HG03064 (cell line): ENCODE results near the gene LCT.
"Not testable (repeated sequence)": the region's sequence is repeated elsewhere in the genome, so short reads cannot be mapped to it uniquely, and the experiment has no call there.

Experiments
- ATAC-seq: cut with Tn5 transposase; IDR thresholded peaks from one replicate; pipeline ENCODE4 v1.9.1; 2021; ENCODE audit warnings: low read depth; ENCODE audit not compliant: unreplicated experiment

The LCT gene

GRCh38 chr2:135798275-135798705, 38.7 kb downstream of the LCT start:
- no peak for ATAC-seq

DNA sequence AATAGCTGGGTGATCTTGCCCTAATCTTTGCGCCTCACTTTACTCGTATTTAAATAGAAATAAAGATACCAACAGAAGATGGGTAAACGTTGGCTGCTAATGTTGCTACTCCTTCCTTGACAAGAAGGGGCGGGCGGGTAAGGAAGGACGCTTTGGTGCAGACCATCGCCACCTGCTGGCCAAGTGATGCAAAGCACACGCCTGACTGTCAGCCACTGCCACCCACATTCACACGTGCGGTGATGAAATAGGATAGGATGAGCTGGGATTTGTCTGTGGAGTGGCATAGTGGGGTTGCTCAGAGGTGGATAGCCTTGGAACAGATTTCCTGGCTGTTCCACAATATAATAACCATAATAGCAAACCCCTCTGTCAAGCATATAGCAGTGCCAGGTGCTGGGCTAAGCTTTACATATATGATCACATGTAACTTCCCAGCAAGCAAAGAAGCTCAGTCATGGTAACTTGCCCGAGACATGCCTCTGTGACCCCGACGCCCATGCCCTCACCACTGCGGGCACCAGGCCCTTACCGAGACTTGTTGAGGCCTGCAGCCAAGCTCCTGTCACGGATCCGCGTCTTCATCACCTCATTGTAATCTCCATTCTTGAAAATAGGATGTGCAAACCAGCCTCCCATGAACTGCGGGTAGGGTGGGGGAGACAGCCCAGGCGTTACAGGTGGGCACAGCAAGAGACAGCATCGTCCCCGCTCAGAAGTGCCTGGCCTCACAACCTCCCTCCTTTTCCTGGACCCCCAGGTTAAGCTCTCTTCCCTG, 39.3 kb downstream of the LCT start:
- ATAC-seq, result no peak

GRCh38 chr2:135796606-135797005, 40.4 kb downstream of the LCT start:
- no peak for ATAC-seq

DNA sequence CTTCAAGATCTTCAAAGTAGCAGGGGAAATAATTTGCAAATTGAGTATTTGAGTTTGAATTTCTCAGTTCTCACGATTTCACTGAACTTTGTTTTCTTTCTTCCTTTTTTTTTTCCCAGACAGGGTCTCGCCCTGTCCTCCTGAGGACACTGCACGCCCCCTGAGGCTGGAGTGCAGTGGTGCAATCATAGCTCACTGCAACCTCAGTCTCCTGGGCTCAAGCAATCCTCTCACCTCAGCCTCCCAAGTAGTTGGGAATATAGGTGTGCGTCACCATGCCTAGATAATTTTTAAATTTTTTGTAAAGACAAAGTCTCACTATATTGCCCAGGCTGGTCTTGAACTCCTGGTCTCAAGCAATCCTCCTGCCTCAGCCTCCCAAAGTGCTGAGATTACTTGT, 41.3 kb downstream of the LCT start:
- ATAC-seq, result not testable (repeated sequence)

DNA sequence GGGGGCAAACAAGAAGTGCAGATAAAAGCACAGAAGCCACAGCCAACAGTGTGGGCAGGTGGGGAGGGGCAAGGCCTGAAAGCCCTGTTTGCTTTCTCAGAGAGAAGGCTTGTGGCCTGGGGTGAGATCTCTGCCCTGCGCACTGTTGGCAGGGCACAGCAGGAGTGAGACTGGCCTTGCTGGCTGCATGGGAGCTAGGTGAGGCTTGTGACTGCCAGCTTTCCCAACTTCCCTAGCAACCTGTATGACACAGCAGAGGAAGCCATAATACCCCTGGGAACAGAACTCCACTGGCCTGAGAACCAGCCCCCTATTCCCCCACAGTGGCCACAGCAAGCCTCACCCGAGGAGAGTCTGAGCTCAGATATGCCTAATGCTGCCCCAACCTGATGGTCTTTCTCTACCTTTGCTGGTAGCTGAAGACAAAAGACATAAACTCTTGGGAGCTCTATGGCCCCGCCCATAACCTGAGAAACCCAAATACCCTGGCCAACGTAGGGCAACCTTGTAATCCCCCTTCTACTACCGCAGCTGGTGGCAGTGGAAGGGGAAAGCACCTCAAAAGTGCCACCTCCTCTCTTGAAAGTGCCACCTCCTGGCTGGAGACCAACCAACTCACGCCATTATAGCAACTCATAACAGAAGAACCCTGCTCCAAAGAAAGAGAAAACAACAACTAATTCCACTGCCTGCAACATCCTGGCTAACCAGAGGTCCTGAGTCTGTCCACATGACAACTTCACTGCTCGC, 44.4 kb downstream of the LCT start:
- no peak for ATAC-seq

DNA sequence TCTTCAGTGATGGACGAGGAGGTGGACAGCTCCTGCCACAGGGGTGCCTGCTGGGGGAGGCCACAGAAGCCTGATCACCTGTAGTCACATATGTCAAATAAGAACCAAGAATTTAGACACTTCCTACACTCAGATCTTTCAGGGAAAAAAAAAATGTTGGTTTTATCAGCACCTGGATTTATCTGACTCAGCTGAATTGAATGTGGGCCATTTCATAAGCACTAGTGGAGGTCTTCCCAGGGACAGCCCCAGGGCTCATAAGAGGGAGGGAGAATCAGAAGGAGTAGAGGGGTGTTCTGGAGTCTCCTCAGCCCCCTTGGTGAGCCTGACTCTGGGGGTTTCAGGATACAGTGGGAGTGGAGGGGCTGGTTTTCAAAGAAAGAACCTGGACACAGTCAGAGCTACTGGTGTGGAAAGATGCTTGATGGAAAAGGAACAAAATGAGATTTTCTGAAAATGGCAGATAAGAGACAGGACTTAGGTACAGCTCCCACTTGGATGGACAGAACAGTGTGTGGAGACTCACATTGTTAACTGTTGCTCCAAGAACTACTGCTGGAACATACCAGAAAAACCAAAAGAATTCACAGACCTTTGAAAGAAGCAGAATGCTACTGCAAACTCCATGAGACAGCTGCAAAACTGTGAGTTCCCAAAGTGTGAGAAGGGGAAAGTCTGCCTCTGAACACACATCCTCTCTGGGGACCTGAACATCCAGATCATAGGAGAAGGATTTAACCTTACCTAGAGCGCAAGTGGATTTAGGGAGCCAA, 45.4 kb downstream of the LCT start:
- no peak for ATAC-seq

- no peak for ATAC-seq
Observed at GRCh38 chr2:135790423-135790822, 46.6 kb downstream of the LCT start.

- ATAC-seq, result no peak
Observed at GRCh38 chr2:135786823-135787222, 50.2 kb downstream of the LCT start.

DNA sequence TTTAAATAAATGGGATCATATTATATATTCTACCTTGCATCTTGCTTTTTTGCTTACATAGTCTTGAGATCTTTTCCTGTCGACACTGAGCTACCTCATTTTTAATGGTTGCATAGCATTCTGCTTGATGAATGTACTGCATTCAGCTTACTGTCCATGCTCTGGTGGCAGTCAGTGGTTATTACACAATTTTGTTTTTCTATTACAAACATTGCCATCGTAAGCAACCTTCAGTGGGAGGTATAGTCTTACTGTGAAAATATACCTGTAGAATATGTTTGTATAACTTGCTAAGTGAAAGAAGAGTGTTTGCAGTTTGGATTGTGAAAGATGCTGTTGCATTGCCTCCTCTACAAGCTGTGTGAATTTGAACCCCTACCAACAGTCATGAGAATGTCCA, 52.0 kb downstream of the LCT start:
- no peak for ATAC-seq

GRCh38 chr2:135783439-135783838, 53.5 kb downstream of the LCT start:
- ATAC-seq, result no peak

DNA sequence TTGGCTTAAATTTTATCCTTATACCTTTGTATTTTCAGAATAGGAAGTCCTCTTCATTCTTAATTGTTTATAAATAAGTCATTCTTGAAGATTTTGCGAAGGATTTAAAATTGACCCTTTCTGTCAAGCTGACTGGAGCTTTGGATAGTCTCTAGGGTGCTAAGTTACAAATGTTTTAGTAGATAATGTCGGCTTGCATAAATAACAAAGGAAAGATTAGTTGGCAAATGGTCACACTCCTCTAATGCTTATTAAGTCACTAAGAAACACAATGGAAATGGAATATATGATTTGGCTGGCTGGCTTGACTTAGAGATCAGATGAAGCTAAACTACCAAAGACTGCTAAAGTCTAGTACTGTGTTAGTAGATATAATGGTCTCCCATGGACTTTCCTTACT, 54.8 kb downstream of the LCT start:
- ATAC-seq, result no peak

GRCh38 chr2:135776367-135776766, 60.6 kb downstream of the LCT start:
- no peak for ATAC-seq

- no peak for ATAC-seq
Observed at GRCh38 chr2:135775420-135775819, 61.6 kb downstream of the LCT start.

DNA sequence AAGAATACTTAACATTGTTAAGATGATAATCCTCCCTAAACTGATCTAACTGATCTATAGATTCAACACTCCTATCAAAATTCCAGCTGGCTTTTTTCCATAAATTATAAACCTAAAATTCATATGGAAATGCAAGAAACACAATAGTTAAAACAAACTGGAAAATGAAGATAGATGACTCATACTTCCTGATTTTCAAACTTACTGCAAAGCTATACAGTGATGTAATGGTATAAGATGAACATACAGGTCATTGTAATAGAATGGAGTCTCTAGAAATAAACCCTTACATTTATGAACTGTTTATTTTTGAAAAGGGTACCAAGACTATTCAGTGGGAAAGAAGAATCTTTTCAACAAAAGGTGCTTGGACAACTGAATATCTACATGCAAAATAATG, 63.1 kb downstream of the LCT start:
- no peak for ATAC-seq

DNA sequence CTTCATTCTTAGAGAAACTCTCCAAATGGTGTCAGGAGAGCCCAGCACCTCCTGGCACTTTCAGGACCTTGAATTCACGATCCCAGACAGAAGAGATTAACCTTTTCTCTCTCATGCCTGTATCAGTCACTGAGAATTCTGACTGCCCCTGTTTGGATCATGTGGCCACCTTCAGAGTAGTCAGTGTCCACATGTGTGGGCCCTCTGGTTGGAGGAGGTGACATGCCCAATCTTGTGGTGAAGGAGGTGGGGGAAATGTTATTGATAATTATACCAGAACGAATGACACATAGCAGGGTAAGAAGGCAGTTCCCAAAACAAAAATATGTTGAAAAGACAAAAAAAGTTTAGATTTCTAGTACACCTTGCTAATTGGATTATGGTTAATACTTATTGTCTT, 63.7 kb downstream of the LCT start:
- no peak for ATAC-seq

GRCh38 chr2:135768863-135769262, 68.1 kb downstream of the LCT start:
- ATAC-seq, result no peak

GRCh38 chr2:135762530-135762929, 74.5 kb downstream of the LCT start:
- ATAC-seq, result no peak

- ATAC-seq, result no peak
Observed at GRCh38 chr2:135762022-135762421, 75.0 kb downstream of the LCT start.

DNA sequence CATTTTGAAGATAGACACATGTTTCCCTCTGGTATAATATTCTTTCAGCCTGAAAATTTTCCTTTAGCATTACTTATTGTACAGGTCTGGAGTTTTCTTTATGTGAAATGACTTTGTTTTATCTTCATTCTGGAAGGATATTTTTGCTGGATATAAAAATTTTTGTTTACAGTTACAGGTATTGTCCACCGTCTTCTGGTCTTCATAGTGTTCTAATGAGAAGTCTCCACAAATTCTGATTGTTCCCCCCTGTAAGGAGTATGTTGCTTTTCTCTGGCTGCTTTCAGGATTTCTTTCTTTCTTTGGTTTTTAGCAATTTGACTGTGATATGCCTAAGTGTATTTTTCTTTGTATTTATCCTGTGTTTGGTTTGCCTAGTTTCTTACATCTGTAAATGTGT, 80.3 kb downstream of the LCT start:
- no peak for ATAC-seq

- ATAC-seq, result no peak
Observed at GRCh38 chr2:135755573-135755972, 81.4 kb downstream of the LCT start.

- no peak for ATAC-seq
Observed at GRCh38 chr2:135745545-135745944, 91.4 kb downstream of the LCT start.
